A549 (cell line): ENCODE measurements around the gene PITPNB.

ENCODE experiments used
- CTCF ChIP-seq: fragments of >200 bp; sonication (Bioruptor Twin); formaldehyde crosslinking; IDR thresholded peaks from 3 replicates; pipeline ENCODE4 v1.5.1; 2016
- POLR2A ChIP-seq: IDR thresholded peaks from 2 replicates; pipeline ENCODE4 v1.6.1; 2012; ENCODE audit warnings: mild to moderate bottlenecking, low read length
- SREBF2 ChIP-seq: fragments of 450-650 bp; IDR thresholded peaks from 2 replicates; pipeline ENCODE4 v1.6.1; 2014; ENCODE audit warnings: mild to moderate bottlenecking, moderate library complexity

- TF ChIP-seq SREBF2 (no peak), POLR2A (no peak), CTCF (no peak)
Observed at GRCh38 chr22:27883656-27884350, 35.3 kb downstream of the PITPNB start.
